H9 (cell line): ENCODE results near the gene TIMM22. TPM values are rescaled to one million over a fixed set of nuclear protein-coding genes. Genes with fewer than 3 reads are reported as not detected.

Experiments used
- DNase-seq: peaks from one replicate; pipeline ENCODE4 v3.0.0-alpha.2; 2017
- H2AFZ ChIP-seq: one replicate; pipeline ENCODE4 v1.6.1; 2013; ENCODE audit warnings: mild to moderate bottlenecking, low read length, control low read depth, moderate library complexity
- H2AK5ac ChIP-seq: 2 replicates; pipeline ENCODE4 v1.6.1; 2013; ENCODE audit warnings: low read length, control low read depth, mixed read lengths; ENCODE audit not compliant: insufficient read length
- H2BK120ac ChIP-seq: one replicate; pipeline ENCODE4 v1.6.1; 2013; ENCODE audit warnings: low read depth, mild to moderate bottlenecking, low read length, control low read depth, inconsistent platforms; ENCODE audit not compliant: poor library complexity, severe bottlenecking
- H2BK12ac ChIP-seq: 2 replicates; pipeline ENCODE4 v1.6.1; 2013; ENCODE audit warnings: low read length, control low read depth, mixed read lengths, low read depth; ENCODE audit not compliant: insufficient read length
- H2BK15ac ChIP-seq: 2 replicates; pipeline ENCODE4 v1.6.1; 2013; ENCODE audit warnings: low read depth, low read length, control low read depth
- H2BK20ac ChIP-seq: one replicate; pipeline ENCODE4 v1.6.1; 2013; ENCODE audit warnings: low read depth, mild to moderate bottlenecking, low read length, control low read depth, inconsistent platforms; ENCODE audit not compliant: poor library complexity, severe bottlenecking
- H2BK5ac ChIP-seq: 2 replicates; pipeline ENCODE4 v1.6.1; 2013; ENCODE audit warnings: low read length, control low read depth, mixed read lengths; ENCODE audit not compliant: insufficient read length
- H3K14ac ChIP-seq: 2 replicates; pipeline ENCODE4 v1.6.1; 2013; ENCODE audit warnings: low read length, control low read depth; ENCODE audit not compliant: insufficient read depth
- H3K18ac ChIP-seq: 2 replicates; pipeline ENCODE4 v1.6.1; 2013; ENCODE audit warnings: low read depth, mild to moderate bottlenecking, mixed read lengths, low read length, control low read depth; ENCODE audit not compliant: insufficient read length
- H3K23ac ChIP-seq: 2 replicates; pipeline ENCODE4 v1.6.1; 2013; ENCODE audit warnings: low read length, control low read depth, mixed read lengths, low read depth; ENCODE audit not compliant: insufficient read length
- H3K23me2 ChIP-seq: 2 replicates; pipeline ENCODE4 v1.6.1; 2013; ENCODE audit warnings: low read depth, mild to moderate bottlenecking, mixed read lengths, low read length, control low read depth; ENCODE audit not compliant: insufficient read length, poor library complexity, severe bottlenecking
- H3K27ac ChIP-seq: 2 replicates; pipeline ENCODE4 v1.5.1; 2013; ENCODE audit warnings: low read length, control low read depth, mixed read lengths, low read depth; ENCODE audit not compliant: insufficient read length
- H3K27me3 ChIP-seq: 2 replicates; pipeline ENCODE4 v1.6.1; 2013; ENCODE audit warnings: low read length, control low read depth, inconsistent platforms; ENCODE audit not compliant: insufficient read depth
- H3K4ac ChIP-seq: 2 replicates; pipeline ENCODE4 v1.6.1; 2013; ENCODE audit warnings: low read depth, mild to moderate bottlenecking, control low read depth, inconsistent platforms, low read length, moderate library complexity
- H3K4me1 ChIP-seq: 2 replicates; pipeline ENCODE4 v1.6.1; 2013; ENCODE audit warnings: low read length, control low read depth, inconsistent platforms; ENCODE audit not compliant: insufficient read depth
- H3K4me2 ChIP-seq: 2 replicates; pipeline ENCODE4 v1.6.1; 2013; ENCODE audit warnings: low read length, control low read depth, mixed read lengths; ENCODE audit not compliant: insufficient read length, insufficient read depth
- H3K56ac ChIP-seq: 2 replicates; pipeline ENCODE4 v1.6.1; 2013; ENCODE audit warnings: low read depth, mild to moderate bottlenecking, mixed read lengths, low read length, control low read depth; ENCODE audit not compliant: insufficient read length
- H3K79me1 ChIP-seq: 2 replicates; pipeline ENCODE4 v1.6.1; 2013; ENCODE audit warnings: low read depth, mild to moderate bottlenecking, moderate library complexity, low read length, control low read depth, inconsistent platforms; ENCODE audit not compliant: insufficient read depth, poor library complexity, severe bottlenecking
- H3K79me2 ChIP-seq: 2 replicates; pipeline ENCODE4 v1.6.1; 2013; ENCODE audit warnings: low read length, control low read depth, inconsistent platforms; ENCODE audit not compliant: insufficient read depth
- H3K9ac ChIP-seq: 2 replicates; pipeline ENCODE4 v1.6.1; 2013; ENCODE audit warnings: low read length, control low read depth, mixed read lengths; ENCODE audit not compliant: insufficient read length; ENCODE audit errors: extremely low read depth
- H3K9me3 ChIP-seq: one replicate; pipeline ENCODE4 v1.6.1; 2013; ENCODE audit warnings: low read depth, low read length, inconsistent platforms; ENCODE audit not compliant: control insufficient read depth
- H3T11ph ChIP-seq: one replicate; pipeline ENCODE4 v1.6.1; 2013; ENCODE audit warnings: mild to moderate bottlenecking, low read length, control low read depth, inconsistent platforms
- H4K20me1 ChIP-seq: one replicate; pipeline ENCODE4 v1.6.1; 2013; ENCODE audit not compliant: control insufficient read depth, insufficient read length, insufficient read depth
- H4K5ac ChIP-seq: 2 replicates; pipeline ENCODE4 v1.6.1; 2013; ENCODE audit warnings: low read depth, mild to moderate bottlenecking, mixed read lengths, low read length, control low read depth; ENCODE audit not compliant: insufficient read length
- H4K8ac ChIP-seq: replicated peaks from 2 replicates; pipeline ENCODE4 v1.6.1; 2013; ENCODE audit warnings: low read length, control low read depth, mixed read lengths, low read depth; ENCODE audit not compliant: insufficient read length
- H4K91ac ChIP-seq: 2 replicates; pipeline ENCODE4 v1.6.1; 2013; ENCODE audit warnings: low read depth, mild to moderate bottlenecking, moderate library complexity, mixed read lengths, low read length, control low read depth; ENCODE audit not compliant: insufficient read length
- H3K27ac Mint-ChIP-seq, 3 experiments: 2 replicates in 2 of 3; 3 replicates in 1 of 3; pipeline ENCODE4 v1.8.0; 2020 to 2021; ENCODE audit warnings: mixed read lengths in 3 of 3, mild to moderate bottlenecking in 1 of 3, moderate library complexity in 1 of 3
- H3K27me3 Mint-ChIP-seq: 2 replicates; pipeline ENCODE4 v1.8.0; 2021; ENCODE audit warnings: low read depth, mild to moderate bottlenecking, moderate library complexity, mixed read lengths
- H3K36me3 Mint-ChIP-seq, 3 experiments: 2 replicates in 2 of 3; 3 replicates in 1 of 3; pipeline ENCODE4 v1.8.0; 2020 to 2021; ENCODE audit warnings: low read depth in 3 of 3, mixed read lengths in 3 of 3; ENCODE audit not compliant: insufficient read depth in 1 of 3
- H3K4me1 Mint-ChIP-seq, 2 experiments: 2 replicates each; pipeline ENCODE4 v1.8.0; 2020; ENCODE audit warnings: mixed read lengths in 2 of 2
- H3K4me3 Mint-ChIP-seq, 2 experiments: 2 replicates in 1 of 2; 3 replicates in 1 of 2; pipeline ENCODE4 v1.8.0; 2020 to 2021; ENCODE audit warnings: mild to moderate bottlenecking in 2 of 2, mixed read lengths in 2 of 2, moderate library complexity in 1 of 2
- H3K9me3 Mint-ChIP-seq, 2 experiments: 2 replicates in 1 of 2; 3 replicates in 1 of 2; pipeline ENCODE4 v1.8.0; 2020; ENCODE audit warnings: mild to moderate bottlenecking in 2 of 2, mixed read lengths in 2 of 2, moderate library complexity in 1 of 2
- WGBS: extraction: QIAGEN DNeasy Blood & Tissue Kit; methylation state at CpG from one replicate; pipeline ENCODE4 v1.1.7; 2013; ENCODE audit warnings: missing lambda C conversion rate, low lambda C conversion rate, mixed read lengths; ENCODE audit not compliant: insufficient read length; ENCODE audit errors: extremely low coverage; 5-methylcytosine and 5-hydroxymethylcytosine counted together
- total RNA-seq: library from RNA; stranded (reverse); gene quantifications from 2 replicates; pipeline ENCODE4 v1.2.1, GENCODE V29; 2021
- TF ChIP-seq, protein P1 (sequence below): fragments of 200-600 bp; sonication (generic); conservative IDR thresholded peaks from 3 replicates; pipeline ENCODE4 v1.8.0; 2021; ENCODE audit warnings: antibody characterized with exemption, mild to moderate bottlenecking

Gene TIMM22
- total RNA-seq, 1 experiment from 2014 or later, result 23.0 TPM

DNA sequence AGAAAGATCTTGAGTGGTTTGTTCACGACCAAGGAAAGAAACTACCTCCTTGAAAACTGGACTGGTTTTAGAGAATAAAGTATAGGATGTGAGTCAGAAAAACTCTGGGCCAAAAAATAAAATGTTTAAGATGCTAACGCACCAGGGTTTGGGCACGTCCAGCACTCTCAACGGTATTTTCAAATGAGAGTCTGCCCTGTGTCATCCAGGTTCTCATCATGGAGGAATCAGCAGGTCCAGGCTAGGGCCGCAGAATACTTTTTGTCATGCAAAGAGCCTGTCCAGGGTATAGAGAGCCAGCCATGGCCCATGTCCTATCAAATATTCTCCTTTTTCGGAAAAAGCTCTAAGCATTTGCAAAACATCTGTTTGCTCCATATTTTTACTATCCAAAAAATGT, 19.8 kb upstream of the TIMM22 start:
- peak overlapping the region; percentile 83 for H3K4me2 ChIP-seq
- H3K27ac Mint-ChIP-seq, result peak overlapping the region; percentile 55 to 68 (median 65); a peak in 1 of 7 replicates
- H4K20me1 ChIP-seq, result no peaks in the 10 kb centered on the region
- peaks cover 29% of the 10 kb centered on the region for H3K79me2 ChIP-seq
- no CpG with 5 or more reads among the region's 6 CpGs for WGBS
- H3K23ac ChIP-seq, result no peak overlapping the region
- no peak overlapping the region for H2AK5ac ChIP-seq
- no peaks in the 10 kb centered on the region for H3K27me3 Mint-ChIP-seq
- no peaks in the 10 kb centered on the region for H3K27me3 ChIP-seq
- H3K56ac ChIP-seq, result no peak overlapping the region
- no peak overlapping the region for H2BK5ac ChIP-seq
- peaks cover 11% of the 10 kb centered on the region for H3K4me1 ChIP-seq
- H2BK20ac ChIP-seq, result no peak overlapping the region
- no peak overlapping the region for H2BK15ac ChIP-seq
- no peak overlapping the region for H3K9ac ChIP-seq
- no peak overlapping the region for H3T11ph ChIP-seq
- H2BK120ac ChIP-seq, result no peak overlapping the region
- DNase-seq, result no peak
- no peaks in the 10 kb centered on the region; a peak in 1 of 5 replicates for H3K9me3 Mint-ChIP-seq
- H3K9me3 ChIP-seq, result no peaks in the 10 kb centered on the region
- no peak overlapping the region for H3K4ac ChIP-seq
- no peak overlapping the region for H3K27ac ChIP-seq
- TF ChIP-seq, protein P1, sequence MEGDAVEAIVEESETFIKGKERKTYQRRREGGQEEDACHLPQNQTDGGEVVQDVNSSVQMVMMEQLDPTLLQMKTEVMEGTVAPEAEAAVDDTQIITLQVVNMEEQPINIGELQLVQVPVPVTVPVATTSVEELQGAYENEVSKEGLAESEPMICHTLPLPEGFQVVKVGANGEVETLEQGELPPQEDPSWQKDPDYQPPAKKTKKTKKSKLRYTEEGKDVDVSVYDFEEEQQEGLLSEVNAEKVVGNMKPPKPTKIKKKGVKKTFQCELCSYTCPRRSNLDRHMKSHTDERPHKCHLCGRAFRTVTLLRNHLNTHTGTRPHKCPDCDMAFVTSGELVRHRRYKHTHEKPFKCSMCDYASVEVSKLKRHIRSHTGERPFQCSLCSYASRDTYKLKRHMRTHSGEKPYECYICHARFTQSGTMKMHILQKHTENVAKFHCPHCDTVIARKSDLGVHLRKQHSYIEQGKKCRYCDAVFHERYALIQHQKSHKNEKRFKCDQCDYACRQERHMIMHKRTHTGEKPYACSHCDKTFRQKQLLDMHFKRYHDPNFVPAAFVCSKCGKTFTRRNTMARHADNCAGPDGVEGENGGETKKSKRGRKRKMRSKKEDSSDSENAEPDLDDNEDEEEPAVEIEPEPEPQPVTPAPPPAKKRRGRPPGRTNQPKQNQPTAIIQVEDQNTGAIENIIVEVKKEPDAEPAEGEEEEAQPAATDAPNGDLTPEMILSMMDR, result no peak
- peaks cover 4 to 11% (median 10%) of the 10 kb centered on the region in 3 experiments; a peak in 6 of 7 replicates for H3K36me3 Mint-ChIP-seq
- H3K23me2 ChIP-seq, result peaks cover 18% of the 10 kb centered on the region
- H3K4me3 Mint-ChIP-seq, result peak overlapping the region; percentile 79 to 93
- H4K5ac ChIP-seq, result no peak overlapping the region
- no peak overlapping the region for H2BK12ac ChIP-seq
- no peak overlapping the region for H4K91ac ChIP-seq
- no peaks in the 10 kb centered on the region for H3K79me1 ChIP-seq
- no peak overlapping the region for H3K18ac ChIP-seq
- no peak overlapping the region for H4K8ac ChIP-seq
- H3K14ac ChIP-seq, result no peak overlapping the region
- no peak overlapping the region for H2AFZ ChIP-seq
- H3K4me1 Mint-ChIP-seq, result peaks cover 47 to 48% of the 10 kb centered on the region in 2 experiments
